Hematopoietic multipotent progenitor cell treated with erythropoietin and hydrocortisone succinate and interleukin-3 and kit ligand, for 15 days (in vitro differentiated cells): ENCODE results near the gene RAB3B.

Experiments
- DNase-seq: peaks from one replicate; pipeline ENCODE4 v3.0.0-alpha.2; 2015; ENCODE audit warnings: low spot score

Gene RAB3B

GRCh38 chr1:51871351-51871975 is 119.0 kb downstream of the RAB3B start:
- no peak for DNase-seq

- no peak for DNase-seq
Measured at GRCh38 chr1:51870603-51871350, 119.7 kb downstream of the RAB3B start.

GRCh38 chr1:51867479-51868232 is 122.8 kb downstream of the RAB3B start:
- no peak for DNase-seq

GRCh38 chr1:51863384-51863783 is 127.1 kb downstream of the RAB3B start:
- DNase-seq = no peak

GRCh38 chr1:51861669-51862068 is 128.8 kb downstream of the RAB3B start:
- no peak for DNase-seq

DNA sequence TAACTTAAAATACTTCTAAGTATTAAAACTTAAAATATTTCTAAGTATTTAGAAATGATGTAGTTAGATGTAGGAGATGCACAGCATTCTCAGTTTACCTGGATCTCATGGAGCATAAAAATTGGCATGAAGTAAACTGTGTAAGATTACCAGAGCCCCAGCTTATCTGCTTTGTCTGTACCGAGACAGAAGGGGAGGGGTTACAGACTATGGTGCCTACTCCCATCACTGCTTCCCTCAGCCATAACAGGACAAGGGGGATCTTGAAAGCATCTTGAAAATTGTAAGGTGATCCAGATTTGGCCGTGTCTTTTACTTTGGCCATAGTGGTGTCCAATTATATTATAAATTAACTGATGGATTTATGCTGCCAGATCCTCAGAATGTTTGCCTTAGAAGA is 130.8 kb downstream of the RAB3B start:
- DNase-seq = no peak

DNA sequence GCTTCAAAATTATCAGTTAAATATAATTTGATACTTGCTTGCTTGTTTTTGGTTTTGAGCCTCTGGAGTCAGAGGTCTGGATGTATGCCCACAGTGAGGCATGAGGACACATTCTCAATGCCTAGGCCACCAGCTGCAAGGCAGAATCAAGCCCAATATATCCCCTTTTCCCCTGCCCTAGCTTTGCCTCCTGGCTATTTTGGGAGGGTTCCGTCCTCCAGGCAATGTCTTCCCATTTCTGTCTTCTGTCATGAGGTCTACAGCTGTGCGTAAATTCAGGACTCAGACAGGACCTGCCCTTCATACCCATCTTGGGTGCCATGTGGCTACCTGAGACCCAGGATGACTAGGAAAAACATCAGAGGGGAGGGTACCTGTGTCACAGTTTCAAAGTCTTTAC is 131.2 kb downstream of the RAB3B start:
- no peak for DNase-seq

DNA sequence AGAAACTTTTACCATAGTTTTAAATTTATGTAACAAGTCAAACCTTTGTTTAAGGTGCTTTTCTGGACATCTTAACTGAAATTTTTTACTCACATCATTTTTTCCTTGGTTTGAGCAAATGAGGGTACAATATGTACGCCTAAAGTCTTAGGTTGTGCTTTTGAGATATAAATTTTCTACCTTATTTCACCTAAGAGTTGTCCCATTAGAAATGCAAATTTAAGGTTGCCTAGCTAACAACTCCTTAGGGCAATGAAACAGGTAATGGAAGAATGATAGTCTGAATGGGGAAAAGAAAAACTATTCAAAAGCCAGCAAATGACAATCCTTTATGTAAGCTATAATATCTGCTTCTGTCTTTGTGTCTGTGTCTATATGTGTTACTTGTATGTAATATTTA is 131.6 kb downstream of the RAB3B start:
- no peak for DNase-seq
